GM21529 (cell line): Measurements from ENCODE around the gene HPS1.

ENCODE experiments used
- ATAC-seq: cut with Tn5 transposase; IDR thresholded peaks from one replicate; pipeline ENCODE4 v1.9.1; 2021; ENCODE audit not compliant: unreplicated experiment

Gene HPS1

GRCh38 chr10:98415731-98416119, 31.0 kb downstream of the HPS1 start:
- no peak for ATAC-seq

- no peak for ATAC-seq
Measured at GRCh38 chr10:98414932-98415730, 31.6 kb downstream of the HPS1 start, which contains the start of gene PYROXD2. Gene PYROXD2, minus strand, starts transcription at chr10:98415182. Its CDS starts 47 bp downstream, at chr10:98415135.

GRCh38 chr10:98414578-98414931, 32.2 kb downstream of the HPS1 start:
- no peak for ATAC-seq

- no peak for ATAC-seq
Measured at GRCh38 chr10:98411768-98412167, 35.0 kb downstream of the HPS1 start.

GRCh38 chr10:98411166-98411565, 35.6 kb downstream of the HPS1 start:
- ATAC-seq = no peak

- ATAC-seq = no peak
Measured at GRCh38 chr10:98410759-98411158, 36.0 kb downstream of the HPS1 start.

GRCh38 chr10:98410135-98410743, 36.5 kb downstream of the HPS1 start:
- no peak for ATAC-seq

GRCh38 chr10:98408799-98409198, 37.9 kb downstream of the HPS1 start:
- ATAC-seq = no peak

GRCh38 chr10:98407744-98408241, 38.9 kb downstream of the HPS1 start:
- no peak for ATAC-seq

- ATAC-seq = no peak
Measured at GRCh38 chr10:98407017-98407743, 39.6 kb downstream of the HPS1 start.

GRCh38 chr10:98405422-98405821, 41.3 kb downstream of the HPS1 start:
- no peak for ATAC-seq

GRCh38 chr10:98404571-98405359, 42.0 kb downstream of the HPS1 start:
- ATAC-seq = peak; percentile 73

GRCh38 chr10:98403812-98404504, 42.8 kb downstream of the HPS1 start:
- ATAC-seq = peak; percentile 34

GRCh38 chr10:98402931-98403718, 43.6 kb downstream of the HPS1 start:
- no peak for ATAC-seq

- no peak for ATAC-seq
Measured at GRCh38 chr10:98402478-98402877, 44.3 kb downstream of the HPS1 start.

- ATAC-seq = no peak
Measured at GRCh38 chr10:98400482-98400881, 46.3 kb downstream of the HPS1 start.

GRCh38 chr10:98399784-98400183, 47.0 kb downstream of the HPS1 start:
- ATAC-seq = no peak

- no peak for ATAC-seq
Measured at GRCh38 chr10:98397089-98397600, 49.6 kb downstream of the HPS1 start.
